Stimulated activated memory B cell treated with anti-CD40 and anti-IgM and Interleukin-4, amounts not matched to agents 10 μg/mL and 1 μg/mL and 100 μg/mL, for 72 hours (primary cell): ENCODE data around the gene MARF1.
"Not testable (repeated sequence)": the region's sequence is repeated elsewhere in the genome, so short reads cannot be mapped to it uniquely, and the experiment has no call there.

Source experiments
- ATAC-seq: fragments of 150-1000 bp; cut with Tn5 transposase; 2 replicates; pipeline ENCODE4 v1.10.0; 2021
- H3K27ac Mint-ChIP-seq: one replicate; pipeline ENCODE4 v1.8.0; 2022; ENCODE audit warnings: mild to moderate bottlenecking, mixed read lengths
- H3K27me3 Mint-ChIP-seq: one replicate; pipeline ENCODE4 v1.8.0; 2022; ENCODE audit warnings: mixed read lengths
- H3K36me3 Mint-ChIP-seq: one replicate; pipeline ENCODE4 v1.8.0; 2022; ENCODE audit warnings: mixed read lengths
- H3K4me1 Mint-ChIP-seq: one replicate; pipeline ENCODE4 v1.8.0; 2022; ENCODE audit warnings: mixed read lengths
- H3K4me3 Mint-ChIP-seq: one replicate; pipeline ENCODE4 v1.8.0; 2022; ENCODE audit warnings: mild to moderate bottlenecking, moderate library complexity, mixed read lengths
- H3K9me3 Mint-ChIP-seq: one replicate; pipeline ENCODE4 v1.8.0; 2022; ENCODE audit warnings: mixed read lengths

The MARF1 gene

GRCh38 chr16:15644962-15645465 is 2.1 kb upstream of the MARF1 start:
- peak overlapping the region; percentile 99 for H3K27ac Mint-ChIP-seq
- H3K36me3 Mint-ChIP-seq, H3K4me3 Mint-ChIP-seq, ATAC-seq, H3K27me3 Mint-ChIP-seq, H3K9me3 Mint-ChIP-seq: not testable (repeated sequence)
- peaks cover 54% of the 10 kb centered on the region for H3K4me1 Mint-ChIP-seq

GRCh38 chr16:15644267-15644961 is 1.5 kb upstream of the MARF1 start:
- peak overlapping the region; percentile 78 for H3K4me3 Mint-ChIP-seq
- no peaks in the 10 kb centered on the region for H3K9me3 Mint-ChIP-seq
- peak overlapping the region; percentile 99 for H3K27ac Mint-ChIP-seq
- no peak for ATAC-seq
- H3K4me1 Mint-ChIP-seq, result peaks cover 57% of the 10 kb centered on the region
- no peaks in the 10 kb centered on the region for H3K27me3 Mint-ChIP-seq
- H3K36me3 Mint-ChIP-seq, result no peaks in the 10 kb centered on the region

GRCh38 chr16:15643946-15644250 is 944 bp upstream of the MARF1 start:
- Mint-ChIP-seq H3K4me3 (peak overlapping the region; percentile 78), H3K9me3 (no peaks in the 10 kb centered on the region), H3K27me3 (no peaks in the 10 kb centered on the region), H3K27ac (peak overlapping the region; percentile 99), H3K4me1 (peaks cover 60% of the 10 kb centered on the region), H3K36me3 (peaks cover 4% of the 10 kb centered on the region)
- no peak for ATAC-seq

GRCh38 chr16:15642557-15643047 is 352 bp downstream of the MARF1 start:
- peak; percentile 88 for ATAC-seq
- Mint-ChIP-seq H3K27me3 (no peaks in the 10 kb centered on the region), H3K4me3 (peak overlapping the region; percentile 78), H3K4me1 (peaks cover 70% of the 10 kb centered on the region), H3K9me3 (no peaks in the 10 kb centered on the region), H3K27ac (peak overlapping the region; percentile 99), H3K36me3 (peaks cover 15% of the 10 kb centered on the region)

- H3K4me3 Mint-ChIP-seq, result peak overlapping the region; percentile 78
- no peaks in the 10 kb centered on the region for H3K27me3 Mint-ChIP-seq
- no peaks in the 10 kb centered on the region for H3K9me3 Mint-ChIP-seq
- H3K36me3 Mint-ChIP-seq, result peaks cover 22% of the 10 kb centered on the region
- peak overlapping the region; percentile 99 for H3K27ac Mint-ChIP-seq
- ATAC-seq, result no peak
- H3K4me1 Mint-ChIP-seq, result peaks cover 70% of the 10 kb centered on the region
Observed at GRCh38 chr16:15641753-15642556, 999 bp downstream of the MARF1 start.

- Mint-ChIP-seq H3K27ac (peak overlapping the region; percentile 99), H3K4me3 (peak overlapping the region; percentile 78), H3K36me3 (peaks cover 30% of the 10 kb centered on the region), H3K9me3 (no peaks in the 10 kb centered on the region), H3K4me1 (peaks cover 72% of the 10 kb centered on the region), H3K27me3 (no peaks in the 10 kb centered on the region)
- no peak for ATAC-seq
Observed at GRCh38 chr16:15640966-15641365, 2.0 kb downstream of the MARF1 start.

GRCh38 chr16:15639061-15639568 is 3.8 kb downstream of the MARF1 start:
- peak; percentile 46 for ATAC-seq
- Mint-ChIP-seq H3K36me3 (peaks cover 42% of the 10 kb centered on the region), H3K4me1 (peaks cover 87% of the 10 kb centered on the region), H3K9me3 (no peaks in the 10 kb centered on the region), H3K4me3 (peak overlapping the region; percentile 69), H3K27ac (peak overlapping the region; percentile 99), H3K27me3 (no peaks in the 10 kb centered on the region)

- Mint-ChIP-seq H3K9me3 (no peaks in the 10 kb centered on the region), H3K4me3 (peak overlapping the region; percentile 69), H3K4me1 (peaks cover 95% of the 10 kb centered on the region), H3K36me3 (peaks cover 60% of the 10 kb centered on the region), H3K27me3 (no peaks in the 10 kb centered on the region), H3K27ac (peak overlapping the region; percentile 99)
- ATAC-seq, result peak; percentile 78
Observed at GRCh38 chr16:15636392-15636873, 6.5 kb downstream of the MARF1 start.

GRCh38 chr16:15635926-15636325 is 7.0 kb downstream of the MARF1 start:
- peaks cover 90% of the 10 kb centered on the region for H3K4me1 Mint-ChIP-seq
- H3K27me3 Mint-ChIP-seq, result no peaks in the 10 kb centered on the region
- H3K4me3 Mint-ChIP-seq, result peak overlapping the region; percentile 69
- H3K9me3 Mint-ChIP-seq, result no peaks in the 10 kb centered on the region
- peak overlapping the region; percentile 99 for H3K27ac Mint-ChIP-seq
- H3K36me3 Mint-ChIP-seq, result peaks cover 62% of the 10 kb centered on the region
- ATAC-seq, result no peak

GRCh38 chr16:15631730-15632409 is 11.1 kb downstream of the MARF1 start:
- H3K27me3 Mint-ChIP-seq, result no peaks in the 10 kb centered on the region
- H3K9me3 Mint-ChIP-seq, result no peaks in the 10 kb centered on the region
- no peak for ATAC-seq
- peaks cover 58% of the 10 kb centered on the region for H3K36me3 Mint-ChIP-seq
- peak overlapping the region; percentile 40 for H3K4me3 Mint-ChIP-seq
- H3K27ac Mint-ChIP-seq, result peak overlapping the region; percentile 99
- H3K4me1 Mint-ChIP-seq, result peaks cover 68% of the 10 kb centered on the region

GRCh38 chr16:15621889-15622288 is 21.1 kb downstream of the MARF1 start:
- H3K27ac Mint-ChIP-seq, result no peak overlapping the region
- no peak for ATAC-seq
- no peak overlapping the region for H3K4me3 Mint-ChIP-seq
- no peaks in the 10 kb centered on the region for H3K4me1 Mint-ChIP-seq
- peaks cover 61% of the 10 kb centered on the region for H3K36me3 Mint-ChIP-seq
- H3K9me3 Mint-ChIP-seq, result no peaks in the 10 kb centered on the region
- H3K27me3 Mint-ChIP-seq, result no peaks in the 10 kb centered on the region

GRCh38 chr16:15621456-15621855 is 21.5 kb downstream of the MARF1 start:
- peak overlapping the region; percentile 50 for H3K27ac Mint-ChIP-seq
- H3K9me3 Mint-ChIP-seq, result no peaks in the 10 kb centered on the region
- no peaks in the 10 kb centered on the region for H3K27me3 Mint-ChIP-seq
- H3K4me1 Mint-ChIP-seq, result no peaks in the 10 kb centered on the region
- ATAC-seq, result no peak
- peaks cover 66% of the 10 kb centered on the region for H3K36me3 Mint-ChIP-seq
- H3K4me3 Mint-ChIP-seq, result no peak overlapping the region

GRCh38 chr16:15620611-15621195 is 22.3 kb downstream of the MARF1 start:
- Mint-ChIP-seq H3K4me1 (no peaks in the 10 kb centered on the region), H3K4me3 (no peak overlapping the region), H3K27me3 (no peaks in the 10 kb centered on the region), H3K36me3 (peaks cover 68% of the 10 kb centered on the region), H3K9me3 (no peaks in the 10 kb centered on the region), H3K27ac (peak overlapping the region; percentile 50)
- ATAC-seq, result no peak

- H3K4me1 Mint-ChIP-seq, result no peaks in the 10 kb centered on the region
- H3K4me3 Mint-ChIP-seq, result no peak overlapping the region
- H3K27me3 Mint-ChIP-seq, result no peaks in the 10 kb centered on the region
- no peak for ATAC-seq
- H3K27ac Mint-ChIP-seq, result peak overlapping the region; percentile 50
- H3K9me3 Mint-ChIP-seq, result no peaks in the 10 kb centered on the region
- peaks cover 59% of the 10 kb centered on the region for H3K36me3 Mint-ChIP-seq
Observed at GRCh38 chr16:15618392-15618791, 24.6 kb downstream of the MARF1 start.

GRCh38 chr16:15617901-15618300 is 25.1 kb downstream of the MARF1 start:
- Mint-ChIP-seq H3K27ac (peak overlapping the region; percentile 50), H3K9me3 (no peaks in the 10 kb centered on the region), H3K27me3 (no peaks in the 10 kb centered on the region), H3K4me3 (no peak overlapping the region), H3K36me3 (peaks cover 62% of the 10 kb centered on the region), H3K4me1 (no peaks in the 10 kb centered on the region)
- ATAC-seq, result no peak
